Inflammatory macrophage (primary cell): Measurements from ENCODE around the gene KRTAP12-3.

Experiments used
- DNase-seq, 2 donors: peaks; one replicate each; pipeline ENCODE4 v3.0.0-alpha.2; 2020 to 2022

The KRTAP12-3 gene

DNA sequence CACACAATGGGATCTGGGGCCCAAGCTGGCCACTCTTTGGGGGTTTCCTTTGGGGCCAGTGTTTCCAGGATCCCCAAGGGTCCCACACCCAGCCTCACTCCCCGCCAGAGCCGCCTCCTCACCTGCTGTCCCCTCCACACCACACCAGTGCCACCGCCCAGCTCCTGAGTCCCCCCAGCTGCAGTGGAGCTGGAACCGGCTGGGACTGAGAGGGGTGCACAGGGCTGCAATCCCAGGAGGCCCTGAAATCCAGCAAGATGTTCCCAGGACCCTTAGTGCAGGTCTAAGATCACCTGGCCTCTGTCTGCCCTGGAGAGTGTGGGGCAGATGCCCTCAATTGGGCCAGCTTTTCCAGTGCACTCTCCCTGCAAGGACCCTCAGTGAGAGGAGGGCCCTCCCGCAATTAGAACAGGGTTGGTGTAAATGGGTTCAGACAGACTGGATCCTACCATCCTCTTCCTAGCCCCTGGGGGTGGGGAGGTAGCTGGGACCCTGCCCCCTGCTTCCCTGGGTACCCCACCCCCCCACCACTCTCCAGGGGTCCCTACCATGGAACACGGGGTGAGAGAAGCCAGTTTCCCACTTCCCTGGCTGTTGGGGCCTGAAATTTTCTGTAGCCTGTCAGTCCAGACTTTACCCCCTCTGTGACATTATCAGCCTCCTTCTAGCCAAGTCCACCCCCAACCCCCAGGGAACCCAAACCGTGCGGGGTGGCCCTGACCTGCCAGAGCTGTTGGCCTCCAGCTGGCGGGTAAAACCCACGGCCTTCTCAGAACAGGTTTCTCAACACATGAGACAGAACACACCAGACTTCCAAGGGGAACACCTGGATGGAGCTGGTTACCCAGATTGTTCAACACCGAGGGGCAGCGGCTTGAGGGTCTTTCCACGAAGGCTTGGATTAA lies 46.3 kb downstream of the KRTAP12-3 start:
- DNase-seq, result no peak

DNA sequence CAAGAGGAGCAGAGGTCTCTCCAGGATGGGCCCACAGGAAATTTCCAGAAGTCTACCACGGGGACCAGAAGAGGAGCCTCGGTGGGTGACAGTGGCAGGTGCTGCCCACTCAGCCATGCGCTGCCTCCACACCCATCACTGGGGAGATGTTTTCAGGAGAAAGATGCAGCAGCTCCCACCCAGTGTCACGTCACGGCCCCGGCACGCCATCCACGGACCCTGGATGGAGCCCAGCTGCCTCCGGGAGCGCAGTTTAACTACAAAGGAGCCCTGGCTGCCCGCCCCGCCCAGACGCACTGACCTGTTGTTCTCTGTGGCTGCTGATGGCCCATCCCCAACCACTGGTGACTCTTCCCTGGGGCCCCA lies 46.9 kb downstream of the KRTAP12-3 start:
- DNase-seq, result no peak

DNA sequence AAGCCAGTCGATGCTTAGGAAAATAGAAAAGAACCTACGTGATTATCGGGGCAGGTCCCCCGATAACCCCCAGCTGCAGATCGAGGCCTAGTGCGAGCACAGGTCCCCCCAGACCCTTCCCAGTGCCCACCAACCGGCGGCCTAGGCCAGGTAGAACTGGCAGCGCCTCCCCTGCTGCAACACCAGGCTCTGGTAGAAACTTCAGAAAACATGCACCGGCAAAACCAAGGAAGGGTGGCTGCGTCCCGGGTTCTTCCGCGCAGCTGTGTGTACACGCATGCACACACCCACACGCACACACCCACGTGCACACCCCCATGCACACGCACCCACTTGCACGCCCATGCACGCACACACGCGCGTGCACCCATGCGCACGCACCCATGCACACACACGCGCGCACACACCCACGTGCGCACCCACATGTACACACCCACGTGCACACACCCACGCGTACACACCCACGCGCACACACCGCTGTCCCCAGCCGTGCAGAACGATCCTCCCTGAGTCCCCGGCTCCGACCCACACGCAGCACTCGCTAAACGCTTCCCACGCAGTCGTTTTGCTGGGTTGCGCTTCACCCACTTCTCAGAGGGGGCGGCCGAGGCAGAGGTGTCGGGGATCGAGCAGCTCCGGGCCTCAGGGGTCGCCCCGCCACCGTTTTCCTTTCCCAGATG lies 48.4 kb downstream of the KRTAP12-3 start:
- no peak for DNase-seq

DNA sequence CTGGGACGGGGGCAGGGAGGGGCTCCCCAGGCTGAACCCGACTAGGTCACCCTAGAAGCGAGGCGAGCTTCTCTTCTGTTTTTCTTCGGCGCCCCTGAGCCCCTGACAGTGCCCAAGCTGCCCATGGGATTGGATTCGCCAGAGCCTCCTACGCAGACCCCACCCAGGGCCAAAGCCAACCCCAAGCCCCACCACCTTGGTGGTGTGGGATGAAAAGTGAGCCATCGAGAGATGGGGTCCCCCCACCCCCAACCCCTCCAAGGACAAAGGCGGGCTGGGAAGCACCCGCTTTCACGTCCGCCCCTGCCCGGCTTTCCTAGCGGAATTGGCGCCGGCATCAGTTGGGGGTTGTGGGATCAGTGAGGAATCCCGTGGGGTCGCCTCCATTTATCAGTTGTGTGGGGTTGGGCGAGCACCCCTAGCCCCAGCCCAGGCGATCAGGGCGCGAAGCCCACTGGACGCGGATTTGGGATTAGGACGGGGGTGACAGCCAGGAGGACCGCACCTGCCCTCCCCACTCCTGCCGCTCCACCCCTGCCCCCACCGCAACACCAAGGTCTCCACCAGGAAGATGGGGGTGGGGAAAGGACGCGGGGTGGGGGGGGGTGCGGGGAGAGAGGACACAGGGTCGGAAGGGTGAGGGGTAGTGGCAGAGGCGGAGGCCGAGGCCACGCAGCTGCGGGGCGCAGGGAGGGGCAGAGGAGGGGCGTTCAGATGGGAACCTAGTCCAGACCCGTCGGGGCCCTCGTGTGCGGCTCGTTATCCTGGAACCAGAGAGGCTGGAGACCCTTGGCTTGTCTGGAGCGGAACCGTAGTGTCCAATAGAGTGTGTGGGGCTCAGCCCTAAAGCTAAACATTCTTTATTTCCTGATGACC lies 49.2 kb downstream of the KRTAP12-3 start:
- no peak for DNase-seq
